Activated CD4-positive, alpha-beta T cell treated with anti-CD3 and anti-CD28 coated beads for 4 hours (primary cell): ENCODE data around the gene SEPTIN2.
A peak's percentile ranks its signal among the peaks of the same experiment; 100 is the strongest.
"Not testable (repeated sequence)": the region's sequence is repeated elsewhere in the genome, so short reads cannot be mapped to it uniquely, and the experiment has no call there.

Source experiments
- DNase-seq, 2 donors: peaks; one replicate each; pipeline ENCODE4 v3.0.0-alpha.2; 2020

SEPTIN2 gene

GRCh38 chr2:241315879-241316631, at the start of gene SEPTIN2:
Gene SEPTIN2 (plus strand): TSS chr2:241315925. CDS start chr2:241324233, 8,308 bp downstream.
- peak; percentile 72 to 81 for DNase-seq

GRCh38 chr2:241267249-241268067, 48.3 kb upstream of the SEPTIN2 start:
- DNase-seq = no peak

- DNase-seq = no peak
Observed at GRCh38 chr2:241268306-241268705, 47.4 kb upstream of the SEPTIN2 start.

- DNase-seq = no peak
Observed at GRCh38 chr2:241268716-241269445, 46.8 kb upstream of the SEPTIN2 start.

GRCh38 chr2:241269707-241270520, 45.8 kb upstream of the SEPTIN2 start:
- no peak for DNase-seq

GRCh38 chr2:241270531-241270930, 45.2 kb upstream of the SEPTIN2 start:
- DNase-seq = no peak

- DNase-seq = peak; percentile 56 to 60
Observed at GRCh38 chr2:241271706-241272302, 43.9 kb upstream of the SEPTIN2 start.

- DNase-seq = peak; percentile 36 to 46
Observed at GRCh38 chr2:241272303-241273209, 43.2 kb upstream of the SEPTIN2 start.

GRCh38 chr2:241273210-241274020, 42.3 kb upstream of the SEPTIN2 start:
- DNase-seq = no peak

GRCh38 chr2:241274127-241274526, 41.6 kb upstream of the SEPTIN2 start:
- DNase-seq = no peak

- DNase-seq = no peak
Observed at GRCh38 chr2:241275504-241275903, 40.2 kb upstream of the SEPTIN2 start.

- no peak for DNase-seq
Observed at GRCh38 chr2:241275910-241276309, 39.8 kb upstream of the SEPTIN2 start.

- DNase-seq = not testable (repeated sequence)
Observed at GRCh38 chr2:241278306-241278705, 37.4 kb upstream of the SEPTIN2 start.

GRCh38 chr2:241279413-241279812, 36.3 kb upstream of the SEPTIN2 start:
- DNase-seq = no peak

- no peak for DNase-seq
Observed at GRCh38 chr2:241279828-241280227, 35.9 kb upstream of the SEPTIN2 start.

- DNase-seq = no peak
Observed at GRCh38 chr2:241280291-241280690, 35.4 kb upstream of the SEPTIN2 start.

GRCh38 chr2:241282555-241282954, 33.2 kb upstream of the SEPTIN2 start:
- DNase-seq = no peak

GRCh38 chr2:241285596-241285995, 30.1 kb upstream of the SEPTIN2 start:
- DNase-seq = no peak

- no peak for DNase-seq
Observed at GRCh38 chr2:241286348-241287090, 29.2 kb upstream of the SEPTIN2 start.
